Coronary artery (tissue), 2 donors: Measurements from ENCODE around the gene MRPL12.

Experiments
- DNase-seq: peaks from one replicate; pipeline ENCODE4 v3.0.0-alpha.2; 2017; ENCODE audit warnings: low spot score
- H3K27ac ChIP-seq, 2 donors: fragments of 200-600 bp; sonication (generic); one replicate each; pipeline ENCODE4 v1.5.1; 2016 to 2019
- H3K4me3 ChIP-seq: fragments of 200-600 bp; sonication (generic); 2 replicates; pipeline ENCODE4 v1.5.1; 2016; ENCODE audit warnings: mild to moderate bottlenecking, moderate library complexity
- CTCF ChIP-seq: fragments of 200-600 bp; sonication (generic); IDR thresholded peaks from one replicate; pipeline ENCODE4 v1.5.1; 2019; ENCODE audit warnings: antibody characterized with exemption

The MRPL12 gene

GRCh38 chr17:81694810-81695209 lies 8.4 kb upstream of the MRPL12 start:
- DNase-seq: no peak
- Histone ChIP-seq H3K27ac (no peak overlapping the region), H3K4me3 (no peak overlapping the region)
- no peak for TF ChIP-seq CTCF

DNA sequence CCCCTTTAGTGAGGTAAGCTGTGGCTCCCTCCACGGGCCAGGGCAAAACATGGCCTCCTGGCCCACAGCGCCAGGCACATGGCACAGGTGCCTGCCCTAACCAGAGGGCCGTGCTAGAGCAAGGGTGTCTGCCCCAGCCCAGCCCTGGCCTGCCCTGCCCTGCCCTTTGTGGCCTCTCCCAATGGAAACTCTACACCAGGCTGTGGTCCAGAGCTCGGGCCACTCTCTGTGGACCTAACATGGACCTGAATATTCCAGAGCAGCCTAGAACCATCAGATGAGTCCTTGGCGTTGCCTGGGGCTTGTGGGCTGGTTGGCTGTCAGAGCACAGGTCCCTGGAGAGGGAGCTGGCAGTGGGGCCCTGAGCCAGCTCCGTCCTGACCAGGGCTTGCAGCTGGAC lies 8.0 kb upstream of the MRPL12 start:
- DNase-seq: no peak
- no peak for TF ChIP-seq CTCF
- Histone ChIP-seq H3K27ac (no peak overlapping the region), H3K4me3 (no peak overlapping the region)

DNA sequence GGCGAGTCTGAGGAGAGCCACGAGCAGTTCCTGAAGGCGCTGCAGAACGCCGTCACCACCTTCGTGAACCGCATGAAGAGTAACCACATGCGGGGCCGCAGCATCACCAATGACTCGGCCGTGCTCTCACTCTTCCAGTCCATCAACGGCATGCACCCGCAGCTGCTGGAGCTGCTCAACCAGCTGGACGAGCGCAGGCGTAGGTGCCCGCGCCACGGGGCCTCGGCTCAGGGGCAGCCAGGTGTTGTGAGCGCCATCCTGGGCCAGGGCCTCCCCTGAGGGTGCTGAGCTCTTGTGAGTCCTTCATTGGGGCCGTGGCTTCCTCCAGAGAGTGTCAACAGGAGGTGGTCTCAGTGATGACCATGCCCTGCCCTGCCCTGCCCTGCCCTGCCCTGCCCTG lies 7.4 kb upstream of the MRPL12 start:
- H3K4me3 ChIP-seq: no peak overlapping the region
- DNase-seq: no peak
- TF ChIP-seq CTCF: no peak
- no peak overlapping the region for H3K27ac ChIP-seq

DNA sequence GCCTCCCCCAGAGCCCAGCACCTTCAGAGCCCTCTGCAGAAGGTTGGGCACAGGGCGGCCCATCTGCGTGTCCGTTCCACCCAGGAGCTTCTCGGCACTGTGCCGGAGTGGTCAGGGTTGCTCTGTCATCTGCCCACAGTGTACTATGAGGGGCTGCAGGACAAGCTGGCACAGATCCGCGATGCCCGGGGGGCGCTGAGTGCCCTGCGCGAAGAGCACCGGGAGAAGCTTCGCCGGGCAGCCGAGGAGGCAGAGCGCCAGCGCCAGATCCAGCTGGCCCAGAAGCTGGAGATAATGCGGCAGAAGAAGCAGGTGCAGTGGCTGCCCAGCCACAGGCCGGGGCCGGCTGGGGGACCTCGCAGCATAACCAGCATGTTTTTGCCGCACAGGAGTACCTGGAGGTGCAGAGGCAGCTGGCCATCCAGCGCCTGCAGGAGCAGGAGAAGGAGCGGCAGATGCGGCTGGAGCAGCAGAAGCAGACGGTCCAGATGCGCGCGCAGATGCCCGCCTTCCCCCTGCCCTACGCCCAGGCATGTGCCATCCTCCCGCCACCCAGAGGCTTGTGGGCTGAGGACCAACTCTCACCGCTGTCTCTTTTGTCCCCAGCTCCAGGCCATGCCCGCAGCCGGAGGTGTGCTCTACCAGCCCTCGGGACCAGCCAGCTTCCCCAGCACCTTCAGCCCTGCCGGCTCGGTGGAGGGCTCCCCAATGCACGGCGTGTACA lies 6.8 kb upstream of the MRPL12 start:
- DNase-seq: no peak
- no peak for TF ChIP-seq CTCF
- H3K4me3 ChIP-seq: no peak overlapping the region
- no peak overlapping the region for H3K27ac ChIP-seq

DNA sequence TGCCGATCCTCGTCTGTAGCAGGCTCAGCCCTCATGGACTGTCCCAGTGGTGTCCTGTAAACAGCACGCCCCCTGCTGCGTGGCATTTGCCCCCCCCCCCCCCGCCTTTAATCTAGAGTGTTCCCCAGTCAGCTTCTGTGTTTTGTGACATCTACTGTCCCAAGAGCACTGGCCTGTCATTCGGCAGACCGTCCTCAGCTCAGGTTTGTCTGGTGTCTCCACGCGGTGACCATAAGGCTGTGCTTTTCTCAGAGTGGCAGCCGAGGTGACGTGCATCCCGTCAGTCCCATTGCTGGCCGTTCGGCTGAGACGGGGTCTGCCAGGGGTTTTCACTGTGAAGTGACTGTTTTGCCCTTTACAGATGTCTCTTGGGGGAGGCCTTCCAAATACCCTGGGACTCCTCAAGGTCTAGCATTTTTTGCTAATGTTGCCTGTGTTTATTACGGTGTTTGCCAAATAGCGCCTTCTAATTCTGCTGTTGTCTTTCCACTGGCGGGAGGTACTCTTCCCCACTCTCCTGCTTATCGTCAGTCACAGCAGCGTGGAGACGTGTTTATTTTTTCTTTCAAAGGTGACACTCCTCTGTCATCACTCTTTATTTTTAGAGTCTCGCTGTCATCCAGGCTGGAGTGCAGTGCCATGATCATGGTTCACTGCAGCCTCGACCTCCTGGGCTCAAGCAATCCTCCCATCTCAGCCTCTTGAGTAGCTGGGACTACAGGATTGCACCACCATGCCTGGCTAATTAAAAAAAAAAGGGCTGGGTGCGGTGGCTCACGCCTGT lies 5.7 kb upstream of the MRPL12 start:
- DNase-seq: no peak
- H3K4me3 ChIP-seq: no peak overlapping the region
- no peak overlapping the region for H3K27ac ChIP-seq
- no peak for TF ChIP-seq CTCF

DNA sequence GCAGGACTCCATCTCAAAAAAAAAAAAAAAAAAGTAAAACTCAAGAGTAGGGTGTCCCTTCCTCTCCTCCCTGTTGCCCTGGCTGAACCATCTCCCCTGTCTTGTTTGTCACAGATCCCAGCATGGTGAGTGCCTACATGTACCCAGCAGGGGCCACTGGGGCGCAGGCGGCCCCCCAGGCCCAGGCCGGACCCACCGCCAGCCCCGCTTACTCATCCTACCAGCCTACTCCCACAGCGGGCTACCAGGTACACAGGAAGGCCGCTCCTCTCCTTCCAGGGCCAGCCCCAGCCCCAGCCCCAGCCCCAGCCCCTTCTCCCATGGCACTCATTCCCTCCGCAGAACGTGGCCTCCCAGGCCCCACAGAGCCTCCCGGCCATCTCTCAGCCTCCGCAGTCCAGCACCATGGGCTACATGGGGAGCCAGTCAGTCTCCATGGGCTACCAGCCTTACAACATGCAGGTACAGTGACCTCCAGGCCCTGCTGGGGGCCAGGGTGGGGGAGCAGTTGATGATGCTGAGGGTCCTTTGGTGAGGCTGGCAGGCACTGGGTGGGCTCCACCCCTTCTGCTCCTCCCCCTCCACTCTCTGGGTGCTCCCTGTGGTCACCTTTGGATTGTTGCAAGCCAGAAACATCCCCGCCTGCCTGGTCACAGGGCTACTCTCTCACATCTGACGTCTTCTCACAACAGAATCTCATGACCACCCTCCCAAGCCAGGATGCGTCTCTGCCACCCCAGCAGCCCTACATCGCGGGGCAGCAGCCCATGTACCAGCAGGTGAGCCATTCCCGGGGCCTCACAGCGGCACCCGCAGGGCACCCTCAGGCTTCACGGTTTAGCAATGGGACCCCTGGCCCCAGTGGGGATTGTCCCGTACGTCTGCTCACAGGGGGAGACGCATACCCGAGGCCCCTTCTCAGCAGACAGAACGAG lies 2.5 kb upstream of the MRPL12 start:
- DNase-seq: no peak
- H3K4me3 ChIP-seq: no peak overlapping the region
- no peak overlapping the region for H3K27ac ChIP-seq
- TF ChIP-seq CTCF: no peak
